Colonic mucosa (tissue), 4 donors: ENCODE results near the gene EMD. TPM values are rescaled to one million over a fixed set of nuclear protein-coding genes. Genes with fewer than 3 reads are reported as not detected.

Experiments used
- DNase-seq: peaks from one replicate; pipeline ENCODE4 v3.0.0-alpha.2; 2020
- H3K27ac ChIP-seq: fragments of 200-600 bp; one replicate; pipeline ENCODE4 v1.8.0; 2021
- H3K27me3 ChIP-seq: fragments of 200-600 bp; one replicate; pipeline ENCODE4 v1.8.0; 2021
- H3K36me3 ChIP-seq: fragments of 200-600 bp; one replicate; pipeline ENCODE4 v1.8.0; 2021
- H3K4me1 ChIP-seq: fragments of 200-600 bp; one replicate; pipeline ENCODE4 v1.8.0; 2021; ENCODE audit warnings: mild to moderate bottlenecking
- H3K4me3 ChIP-seq: fragments of 200-600 bp; one replicate; pipeline ENCODE4 v1.8.0; 2021
- H3K9ac ChIP-seq, 2 donors: one replicate each; pipeline ENCODE4 v1.7.0; 2013; ENCODE audit warnings: control low read depth in 2 of 2, low read depth in 2 of 2, low read length in 2 of 2
- H3K9me3 ChIP-seq: fragments of 200-600 bp; one replicate; pipeline ENCODE4 v1.8.0; 2021
- CTCF ChIP-seq: fragments of 200-600 bp; IDR thresholded peaks from one replicate; pipeline ENCODE4 v1.8.0; 2022; ENCODE audit warnings: antibody characterized with exemption, mild to moderate bottlenecking
- intact Hi-C: fragments of 100-400 bp; cut with DNase I; formaldehyde crosslinking; loops from one replicate; pipeline ENCODE4 v1.14.1; 2022
- total RNA-seq, 2 donors: library from RNA; stranded (reverse); fragmentation: NEBNext Ultra II Directional in 1 of 2; extraction: Animal tissue kit (Norgen Biotek cat#: 25700) in 1 of 2; gene quantifications; one replicate each; pipeline ENCODE4 v1.2.1, GENCODE V29; 2021
- donor health status: healthy.
- donor health status: DM: no; HTN: no; CAD: no.
- donor health status: DM: no; HTN: no; CAD: no.

Gene EMD
- total RNA-seq, 2 donors from 2014 or later: 44.4 to 49.1 TPM

GRCh38 chrX:154413142-154413541 lies 34.0 kb downstream of the EMD start:
- Histone ChIP-seq H3K36me3 (no peaks in the 10 kb centered on the region), H3K9ac (peak overlapping the region in 1 of 2 donors; percentile 30), H3K4me1 (no peaks in the 10 kb centered on the region), H3K27ac (no peak overlapping the region), H3K9me3 (no peaks in the 10 kb centered on the region), H3K4me3 (no peak overlapping the region), H3K27me3 (no peaks in the 10 kb centered on the region)
- intact Hi-C loops: no loop called here
- DNase-seq: no peak
- no peak for TF ChIP-seq CTCF

- TF ChIP-seq CTCF: no peak
- Histone ChIP-seq H3K9ac (no peak overlapping the region), H3K9me3 (no peaks in the 10 kb centered on the region), H3K4me3 (no peak overlapping the region), H3K27ac (no peak overlapping the region), H3K36me3 (no peaks in the 10 kb centered on the region), H3K4me1 (no peaks in the 10 kb centered on the region), H3K27me3 (no peaks in the 10 kb centered on the region)
- intact Hi-C loops: no loop called here
- no peak for DNase-seq
Measured at GRCh38 chrX:154417157-154417556, 38.1 kb downstream of the EMD start.

GRCh38 chrX:154419189-154419588 lies 40.1 kb downstream of the EMD start:
- H3K27ac ChIP-seq: no peak overlapping the region
- intact Hi-C loops: no loop called here
- no peaks in the 10 kb centered on the region for H3K9me3 ChIP-seq
- no peak for DNase-seq
- H3K27me3 ChIP-seq: no peaks in the 10 kb centered on the region
- no peaks in the 10 kb centered on the region for H3K4me1 ChIP-seq
- no peak for TF ChIP-seq CTCF
- no peaks in the 10 kb centered on the region for H3K36me3 ChIP-seq
- H3K9ac ChIP-seq: no peak overlapping the region
- no peak overlapping the region for H3K4me3 ChIP-seq

DNA sequence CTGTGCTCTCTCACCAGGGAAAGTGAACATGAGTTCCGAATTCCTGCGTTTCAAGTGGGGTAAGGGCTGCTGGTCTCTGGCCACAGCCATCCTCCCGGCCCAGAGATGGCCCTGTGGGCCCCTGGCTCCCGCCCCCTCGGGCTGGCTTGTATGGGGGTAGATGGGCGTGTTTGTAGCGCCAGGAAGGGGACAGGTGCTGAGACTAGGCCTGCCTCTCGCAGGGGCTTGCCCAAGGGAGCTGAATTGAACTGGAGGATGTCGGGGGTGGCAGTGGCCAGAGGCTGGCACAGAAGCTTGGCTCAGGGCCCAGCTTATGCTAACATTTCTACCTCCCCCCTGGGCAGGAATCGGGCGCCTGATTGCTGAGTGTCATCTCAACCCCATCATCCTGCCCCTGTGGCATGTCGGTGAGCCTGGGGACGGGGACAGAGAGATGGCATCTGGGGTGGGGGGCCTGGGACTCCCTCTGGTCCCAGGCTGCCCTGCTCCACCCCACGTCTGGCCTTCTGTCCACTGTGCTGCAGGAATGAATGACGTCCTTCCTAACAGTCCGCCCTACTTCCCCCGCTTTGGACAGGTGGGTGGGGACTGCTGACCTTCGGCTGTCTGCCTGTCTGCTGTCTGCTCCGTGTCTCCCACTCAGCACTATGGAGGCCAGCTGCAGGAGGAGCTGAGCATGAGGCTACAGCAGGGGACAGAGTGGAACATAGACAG lies 40.8 kb downstream of the EMD start:
- no peaks in the 10 kb centered on the region for H3K9me3 ChIP-seq
- H3K27me3 ChIP-seq: no peaks in the 10 kb centered on the region
- no peak overlapping the region for H3K9ac ChIP-seq
- DNase-seq: no peak
- TF ChIP-seq CTCF: no peak
- H3K4me1 ChIP-seq: no peaks in the 10 kb centered on the region
- intact Hi-C loops: no loop called here
- H3K36me3 ChIP-seq: no peaks in the 10 kb centered on the region
- H3K4me3 ChIP-seq: no peak overlapping the region
- H3K27ac ChIP-seq: no peak overlapping the region

GRCh38 chrX:154420402-154420756 lies 41.3 kb downstream of the EMD start:
- no peak for DNase-seq
- no peak for TF ChIP-seq CTCF

More at GRCh38 chrX:154420402-154420756, 41.3 kb downstream of the EMD start:
- no peak overlapping the region for H3K9ac ChIP-seq
- intact Hi-C loops: no loop called here
- no peak overlapping the region for H3K4me3 ChIP-seq
- H3K27me3 ChIP-seq: no peaks in the 10 kb centered on the region
- H3K27ac ChIP-seq: no peak overlapping the region
- no peaks in the 10 kb centered on the region for H3K36me3 ChIP-seq
- no peaks in the 10 kb centered on the region for H3K9me3 ChIP-seq
- no peaks in the 10 kb centered on the region for H3K4me1 ChIP-seq
